Effector CD4-positive, alpha-beta T cell (primary cell): ENCODE results near the gene GABBR2.
"Not testable (repeated sequence)": the region's sequence is repeated elsewhere in the genome, so short reads cannot be mapped to it uniquely, and the experiment has no call there.

ENCODE experiments used
- DNase-seq: peaks from one replicate; pipeline ENCODE4 v3.0.0-alpha.2; 2020

GABBR2 gene

GRCh38 chr9:98536542-98537173 is 172.1 kb downstream of the GABBR2 start:
- no peak for DNase-seq

GRCh38 chr9:98533866-98534265 is 174.9 kb downstream of the GABBR2 start:
- DNase-seq: no peak

DNA sequence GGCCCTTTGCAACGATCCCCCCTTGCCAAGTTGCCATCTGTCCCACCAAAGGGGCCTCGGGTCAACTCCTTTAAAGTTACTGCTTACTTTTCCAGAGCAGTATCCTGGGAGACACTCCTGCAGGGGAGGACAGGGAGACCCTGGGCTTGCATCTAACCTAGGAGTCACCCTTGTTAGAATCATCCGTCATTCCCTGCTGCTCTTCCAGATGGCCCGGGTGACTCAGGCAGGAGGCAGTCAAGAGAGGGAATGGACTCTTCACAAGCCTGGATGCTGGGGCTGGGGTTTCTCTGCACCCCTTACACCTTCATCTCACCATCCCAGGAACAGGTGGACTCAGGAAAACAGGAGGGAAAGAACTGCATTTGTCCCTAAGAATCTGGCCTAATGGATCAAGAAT is 175.6 kb downstream of the GABBR2 start:
- no peak for DNase-seq

DNA sequence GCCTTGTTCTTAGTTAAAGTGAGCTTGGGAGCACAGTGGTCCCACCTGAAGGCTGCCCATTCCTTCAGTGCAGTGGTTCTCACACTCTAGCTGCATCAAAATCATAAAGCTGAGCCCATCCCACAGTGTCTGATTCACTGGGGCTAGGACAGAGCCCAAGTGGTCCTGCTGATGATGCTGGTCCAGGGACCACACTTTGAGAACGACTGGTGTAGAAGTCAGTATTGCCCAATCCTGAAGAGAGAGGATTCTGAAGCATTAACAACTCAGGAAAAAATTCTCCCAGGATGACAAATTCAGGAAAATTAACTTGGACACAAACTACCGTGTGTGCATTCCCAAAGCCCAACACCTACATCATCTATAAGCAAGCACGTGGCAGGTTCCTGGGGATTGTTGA is 176.2 kb downstream of the GABBR2 start:
- no peak for DNase-seq

- DNase-seq: no peak
These were observed 176.6 kb downstream of the GABBR2 start for GRCh38 chr9:98532147-98532546.

- DNase-seq: no peak
These were observed 177.8 kb downstream of the GABBR2 start for GRCh38 chr9:98530806-98531386.

DNA sequence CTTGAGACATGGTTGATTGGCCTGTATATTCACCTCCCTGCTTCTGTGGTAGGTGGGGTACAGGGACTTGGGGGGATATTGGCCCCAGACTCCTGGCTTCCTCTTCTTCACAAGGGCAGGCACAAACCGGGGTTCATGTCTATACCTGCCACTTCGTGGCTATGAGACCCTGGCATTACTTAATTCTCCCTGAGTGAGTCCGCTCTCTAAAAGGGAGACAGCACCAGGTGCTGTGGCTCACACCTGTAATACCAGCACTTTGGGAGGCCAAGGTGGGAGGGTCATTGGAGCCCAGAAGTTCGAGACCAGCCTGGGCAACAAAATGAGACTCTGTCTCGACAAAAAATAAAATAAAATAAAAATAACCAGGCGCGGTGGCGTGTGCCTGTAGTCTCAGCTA is 178.5 kb downstream of the GABBR2 start:
- no peak for DNase-seq

DNA sequence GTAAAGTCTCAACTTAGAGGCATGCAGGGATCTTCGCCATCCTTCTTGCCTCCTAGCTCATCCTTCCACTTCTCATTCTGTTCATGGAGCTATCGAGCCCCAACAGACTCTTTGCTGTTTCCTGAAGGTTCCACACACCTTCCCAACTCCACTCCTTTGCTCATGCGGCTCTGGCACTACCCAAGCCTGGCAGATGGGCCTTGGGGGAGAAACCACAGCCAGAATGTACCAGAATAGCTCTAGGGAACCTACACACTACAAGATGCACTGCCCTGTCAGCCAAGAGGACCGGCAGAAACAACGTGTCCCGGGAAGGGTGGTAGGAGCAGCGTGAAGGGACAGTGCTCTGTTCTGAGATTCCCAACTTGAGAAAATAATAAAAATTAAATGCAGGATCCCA is 178.9 kb downstream of the GABBR2 start:
- DNase-seq: no peak

GRCh38 chr9:98523231-98523901 is 185.4 kb downstream of the GABBR2 start:
- DNase-seq: no peak

- no peak for DNase-seq
These were observed 186.2 kb downstream of the GABBR2 start for GRCh38 chr9:98522487-98522886.

DNA sequence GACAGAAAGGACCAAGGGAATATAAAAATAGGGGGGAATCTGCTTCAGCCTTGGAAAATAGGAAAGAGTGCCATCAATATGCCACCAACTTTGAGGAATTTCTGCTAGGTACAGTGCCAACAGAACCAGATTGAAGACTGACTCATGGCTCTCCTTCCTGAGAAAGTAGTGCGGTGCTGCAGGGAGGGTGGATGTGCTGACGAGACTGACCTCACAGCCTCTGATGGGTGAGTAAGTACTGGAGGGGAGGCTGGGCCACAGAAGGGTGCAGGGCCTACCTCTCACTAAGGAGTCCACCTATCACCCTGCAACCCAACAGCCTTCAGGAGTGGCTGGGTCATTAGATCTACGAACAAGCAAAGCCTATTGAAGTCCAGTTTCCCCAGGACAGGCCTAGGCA is 187.6 kb downstream of the GABBR2 start:
- no peak for DNase-seq

GRCh38 chr9:98520221-98520960 is 188.3 kb downstream of the GABBR2 start:
- DNase-seq: no peak

DNA sequence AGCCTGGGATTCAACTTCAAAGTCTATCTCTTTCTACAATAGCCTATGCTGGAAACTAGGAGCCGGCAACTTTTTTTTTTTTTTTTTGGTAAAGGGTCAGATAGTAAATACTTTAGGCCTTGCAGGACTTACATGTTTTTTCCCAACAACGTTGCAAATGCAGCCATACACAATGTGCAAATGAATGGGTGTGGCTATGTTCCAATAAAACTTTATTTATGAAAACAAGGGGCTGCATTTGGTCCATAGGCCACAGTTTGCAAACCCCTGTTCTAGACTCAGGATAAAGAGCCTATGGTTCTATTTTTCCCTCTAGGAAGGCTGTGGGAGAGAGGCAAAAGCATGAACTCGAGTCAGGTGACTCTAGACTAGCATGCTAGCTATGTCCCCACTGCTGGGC is 189.1 kb downstream of the GABBR2 start:
- DNase-seq: no peak

DNA sequence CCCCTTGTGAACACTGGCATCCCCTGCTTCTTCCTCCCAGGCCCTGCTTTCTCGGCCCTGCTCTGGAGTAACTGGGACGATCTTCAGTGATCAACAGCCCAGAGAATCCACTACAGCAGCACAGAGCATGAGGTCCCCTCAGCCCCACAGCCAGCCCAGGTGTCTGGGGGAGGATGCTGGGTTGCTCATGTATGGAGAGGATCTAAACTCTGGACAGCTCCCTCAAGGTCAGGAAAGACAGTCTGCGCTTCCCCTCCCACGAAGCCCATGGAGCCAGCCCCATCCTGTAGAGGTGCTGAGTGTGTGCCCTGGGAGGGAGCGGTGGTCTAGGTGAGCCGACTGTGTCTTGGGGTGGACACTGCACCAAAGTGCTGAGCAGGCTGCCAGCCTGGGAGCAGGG is 190.2 kb downstream of the GABBR2 start:
- no peak for DNase-seq

DNA sequence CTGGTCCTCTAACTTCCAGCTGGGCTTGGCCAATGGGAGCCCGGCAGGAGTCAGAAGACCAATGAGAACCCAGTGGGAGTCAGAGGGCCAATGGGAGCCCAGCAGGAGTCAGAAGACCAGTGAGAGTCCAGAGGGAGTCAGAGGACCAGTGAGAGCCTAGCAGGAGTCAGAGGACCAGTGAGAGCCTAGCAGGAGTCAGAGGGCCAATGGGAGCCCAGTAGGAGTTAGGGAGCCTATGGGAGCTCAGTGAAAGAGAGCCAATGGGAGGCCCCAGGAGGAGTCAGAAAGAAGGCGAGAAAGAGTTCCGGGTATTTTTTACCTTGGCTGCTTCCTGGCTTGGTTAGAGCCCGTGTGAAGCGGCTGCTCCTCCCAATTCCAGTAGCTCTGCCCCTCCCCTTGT is 191.0 kb downstream of the GABBR2 start:
- DNase-seq: no peak

- no peak for DNase-seq
These were observed 191.7 kb downstream of the GABBR2 start for GRCh38 chr9:98516897-98517503.

- DNase-seq: no peak
These were observed 192.4 kb downstream of the GABBR2 start for GRCh38 chr9:98516205-98516896.

DNA sequence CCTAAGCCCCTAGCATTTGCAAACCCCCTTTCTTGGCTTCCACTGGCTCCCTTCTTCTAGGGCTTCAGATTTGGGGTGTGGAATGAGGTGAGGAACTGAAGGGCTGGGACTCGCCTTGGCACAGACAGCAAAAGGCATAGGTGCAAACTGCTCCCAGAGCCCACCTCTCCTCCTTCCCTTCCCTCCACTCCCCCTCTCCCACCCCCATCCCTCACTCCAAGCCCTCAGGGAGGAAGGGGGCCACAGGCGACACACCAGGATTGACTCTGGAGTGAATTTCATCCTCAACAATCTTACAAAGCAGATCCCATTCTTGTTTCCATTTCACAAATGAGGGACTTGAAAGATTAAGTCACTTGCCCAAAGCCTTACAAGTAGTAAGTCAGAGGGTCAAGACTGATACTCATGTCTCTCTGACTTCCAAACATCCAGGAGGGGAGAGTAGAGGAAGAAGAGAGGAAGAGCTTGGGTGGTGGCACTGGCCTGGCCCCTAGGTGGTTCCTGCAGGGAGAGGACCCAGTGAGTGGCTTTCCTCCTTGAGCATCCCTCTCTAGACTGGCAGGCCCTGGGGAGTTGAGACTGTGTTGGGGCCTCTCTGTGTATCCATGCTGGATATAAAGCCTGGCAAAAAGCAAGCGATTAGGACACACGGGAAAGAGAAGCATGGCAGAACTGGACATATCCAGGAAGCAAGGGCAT is 193.1 kb downstream of the GABBR2 start:
- DNase-seq: no peak

DNA sequence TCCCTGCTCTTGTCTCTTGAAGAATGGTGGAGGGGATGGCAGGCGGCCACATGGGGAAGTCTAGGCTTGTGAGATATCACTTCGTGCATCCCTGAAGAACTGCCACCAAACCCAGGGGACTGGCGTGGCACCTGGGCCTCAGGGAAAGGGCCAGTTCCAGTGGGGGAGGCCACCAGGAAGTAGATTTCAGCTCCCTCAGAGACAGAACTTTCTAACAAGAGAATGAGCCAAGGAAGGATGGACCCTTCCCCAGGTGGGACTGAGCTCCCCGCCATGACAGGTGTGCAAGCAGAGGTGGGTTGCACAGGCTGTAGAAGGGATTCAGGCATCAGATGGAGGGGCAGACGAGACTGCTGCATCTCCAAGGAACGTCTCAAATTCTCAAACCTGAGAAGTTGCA is 193.9 kb downstream of the GABBR2 start:
- no peak for DNase-seq

DNA sequence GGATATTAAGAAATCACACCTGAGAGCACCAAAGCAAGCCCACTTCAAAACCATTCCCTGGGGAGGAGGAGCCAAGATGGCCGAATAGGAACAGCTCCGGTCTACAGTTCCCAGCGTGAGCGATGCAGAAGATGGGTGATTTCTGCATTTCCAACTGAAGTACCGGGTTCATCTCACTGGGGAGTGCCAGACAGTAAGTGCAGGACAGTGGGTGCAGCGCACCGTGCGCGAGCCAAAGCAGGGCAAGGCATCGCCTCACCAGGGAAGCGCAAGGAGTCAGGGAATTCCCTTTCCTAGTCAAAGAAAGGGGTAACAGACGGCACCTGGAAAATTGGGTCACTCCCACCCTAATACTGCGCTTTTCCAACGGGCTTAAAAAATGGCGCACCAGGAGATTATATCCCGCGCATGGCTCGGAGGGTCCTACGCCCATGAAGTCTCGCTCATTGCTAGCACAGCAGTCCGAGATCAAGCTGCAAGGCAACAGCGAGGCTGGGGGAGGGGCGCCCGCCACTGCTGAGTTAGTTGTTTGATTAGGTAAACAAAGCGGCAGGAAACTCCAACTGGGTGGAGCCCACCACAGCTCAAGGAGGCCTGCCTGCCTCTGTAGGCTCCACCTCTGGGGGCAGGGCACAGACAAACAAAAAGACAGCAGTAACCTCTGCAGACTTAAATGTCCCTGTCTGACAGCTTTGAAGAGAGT is 200.4 kb downstream of the GABBR2 start:
- DNase-seq: not testable (repeated sequence)

GRCh38 chr9:98506422-98507054 is 202.2 kb downstream of the GABBR2 start:
- DNase-seq: no peak
